H1 (cell line): ENCODE measurements around the gene NEDD4L. TPM values are rescaled to one million over a fixed set of nuclear protein-coding genes. Genes with fewer than 3 reads are reported as not detected.

Experiments used
- CTCF ChIA-PET: fragments of 300-600 bp; sonication (Branson Sonifier 250); formaldehyde crosslinking; loops from one replicate; lab custom pipeline; 2021; ENCODE audit not compliant: partially characterized antibody; lab: Charles Lee
- POLR2A ChIA-PET: fragments of 300-600 bp; sonication (Branson Sonifier 250); formaldehyde crosslinking; loops from one replicate; lab custom pipeline; 2021; ENCODE audit warnings: inconsistent platforms; ENCODE audit not compliant: partially characterized antibody; lab: Charles Lee
- DNase-seq, 2 experiments: peaks; one replicate each; pipeline versions ENCODE4 v3.0.0 to v3.0.0-alpha.2; 2010 to 2022; ENCODE audit warnings: low spot score in 2 of 2, low read depth in 1 of 2, mixed read lengths in 1 of 2
- FAIRE-seq: peaks from 2 replicates; lab custom pipeline; 2011; peaks lifted over from hg19 to GRCh38; lab: Jason Lieb, UNC
- H2AFZ ChIP-seq: 2 replicates; pipeline ENCODE4 v1.8.1; 2012; ENCODE audit warnings: low read length, inconsistent platforms
- H2AK5ac ChIP-seq: 2 replicates; pipeline ENCODE4 v1.6.1; 2013; ENCODE audit warnings: low read depth, low read length
- H2BK120ac ChIP-seq: replicated peaks from 2 replicates; pipeline ENCODE3; 2013; ENCODE audit warnings: low read depth, low read length, inconsistent platforms
- H2BK12ac ChIP-seq: 2 replicates; pipeline ENCODE4 v1.6.1; 2013; ENCODE audit warnings: low read depth, low read length
- H2BK15ac ChIP-seq: 2 replicates; pipeline ENCODE4 v1.6.1; 2013; ENCODE audit warnings: low read length
- H2BK20ac ChIP-seq: 2 replicates; pipeline ENCODE4 v1.6.1; 2013; ENCODE audit warnings: low read length
- H2BK5ac ChIP-seq: 2 replicates; pipeline ENCODE4 v1.6.1; 2013; ENCODE audit warnings: low read depth, low read length
- H3K14ac ChIP-seq: 2 replicates; pipeline ENCODE4 v1.6.1; 2013; ENCODE audit warnings: inconsistent platforms; ENCODE audit not compliant: insufficient read length
- H3K18ac ChIP-seq: 2 replicates; pipeline ENCODE4 v1.6.1; 2013; ENCODE audit warnings: low read length; ENCODE audit errors: extremely low read depth
- H3K23ac ChIP-seq: 2 replicates; pipeline ENCODE4 v1.6.1; 2013; ENCODE audit warnings: inconsistent platforms; ENCODE audit not compliant: insufficient read length
- H3K23me2 ChIP-seq: 2 replicates; pipeline ENCODE4 v1.6.1; 2013; ENCODE audit warnings: low read depth, low read length
- H3K27ac ChIP-seq: 2 replicates; pipeline ENCODE4 v1.6.1; 2011; ENCODE audit warnings: low read depth, low read length, inconsistent platforms
- H3K27me3 ChIP-seq, 4 experiments: replicated peaks in 1 of 4; 1 replicate in 1 of 4; 2 replicates in 3 of 4; pipeline versions ENCODE4 v1.6.1 to v1.8.1; 2011 to 2013; ENCODE audit warnings: low read length in 3 of 4, mild to moderate bottlenecking in 3 of 4, inconsistent platforms in 2 of 4, mixed read lengths in 2 of 4, moderate library complexity in 1 of 4; ENCODE audit not compliant: control insufficient read depth in 3 of 4, insufficient read depth in 3 of 4; ENCODE audit errors: extremely low read depth in 1 of 4
- H3K36me3 ChIP-seq, 4 experiments: 2 replicates each; pipeline versions ENCODE4 v1.6.1 to v1.8.1; 2011 to 2013; ENCODE audit warnings: mild to moderate bottlenecking in 4 of 4, low read length in 3 of 4, moderate library complexity in 2 of 4, control low read depth in 1 of 4, inconsistent platforms in 1 of 4; ENCODE audit not compliant: insufficient read depth in 4 of 4, control insufficient read depth in 2 of 4
- H3K4ac ChIP-seq: replicated peaks from 2 replicates; pipeline ENCODE3; 2013; ENCODE audit warnings: low read length, low read depth, mixed read lengths, inconsistent platforms; ENCODE audit not compliant: insufficient read length
- H3K4me1 ChIP-seq, 4 experiments: replicated peaks in 1 of 4; 1 replicate in 1 of 4; 2 replicates in 3 of 4; pipeline versions ENCODE4 v1.6.1 to v1.8.1; 2011 to 2013; ENCODE audit warnings: low read length in 3 of 4, inconsistent platforms in 2 of 4, mixed read lengths in 1 of 4; ENCODE audit not compliant: insufficient read depth in 4 of 4, control insufficient read depth in 3 of 4
- H3K4me2 ChIP-seq, 2 experiments: 2 replicates each; pipeline versions ENCODE4 v1.6.1 to v1.8.1; 2011 to 2013; ENCODE audit warnings: low read depth in 2 of 2, low read length in 2 of 2, control low read depth in 1 of 2, inconsistent platforms in 1 of 2, mild to moderate bottlenecking in 1 of 2; ENCODE audit not compliant: insufficient read depth in 1 of 2
- H3K4me3 ChIP-seq, 4 experiments: fragments of 200-600, 300-600 bp in 1 of 4; sonication (generic), shearing (Covaris generic), sonication (Bioruptor Twin) in 1 of 4; 2 replicates each; pipeline versions ENCODE4 v1.5.1 to v1.8.1; 2011 to 2016; ENCODE audit warnings: low read length in 4 of 4, low read depth in 3 of 4, control low read depth in 2 of 4, inconsistent platforms in 2 of 4, mild to moderate bottlenecking in 2 of 4, mixed read lengths in 1 of 4, moderate library complexity in 1 of 4; ENCODE audit not compliant: insufficient read depth in 2 of 4; ENCODE audit errors: extremely low read depth in 1 of 4
- H3K56ac ChIP-seq: replicated peaks from 2 replicates; pipeline ENCODE3; 2013; ENCODE audit warnings: low read depth, mild to moderate bottlenecking, mixed read lengths, low read length, inconsistent platforms; ENCODE audit not compliant: insufficient read length
- H3K79me1 ChIP-seq: 2 replicates; pipeline ENCODE4 v1.6.1; 2013; ENCODE audit warnings: low read depth, low read length, control low read depth
- H3K79me2 ChIP-seq, 2 experiments: 2 replicates each; pipeline versions ENCODE4 v1.6.1 to v1.8.1; 2012 to 2013; ENCODE audit warnings: low read length in 2 of 2, mild to moderate bottlenecking in 2 of 2, inconsistent platforms in 1 of 2; ENCODE audit not compliant: insufficient read depth in 2 of 2, control insufficient read depth in 1 of 2
- H3K9ac ChIP-seq, 4 experiments: replicated peaks in 1 of 4; 1 replicate in 1 of 4; 2 replicates in 3 of 4; pipeline versions ENCODE4 v1.6.1 to v1.8.1; 2011 to 2013; ENCODE audit warnings: low read depth in 3 of 4, low read length in 3 of 4, control low read depth in 2 of 4, mild to moderate bottlenecking in 2 of 4, moderate library complexity in 2 of 4, inconsistent platforms in 1 of 4; ENCODE audit errors: extremely low read depth in 1 of 4
- H3K9me3 ChIP-seq, 2 experiments: 2 replicates each; pipeline versions ENCODE4 v1.6.1 to v1.8.1; 2012 to 2013; ENCODE audit warnings: mild to moderate bottlenecking in 2 of 2, moderate library complexity in 2 of 2, control low read depth in 1 of 2, inconsistent platforms in 1 of 2, low read depth in 1 of 2, low read length in 1 of 2, mixed read lengths in 1 of 2; ENCODE audit not compliant: insufficient read depth in 2 of 2
- H4K20me1 ChIP-seq, 2 experiments: replicated peaks in 1 of 2; 2 replicates each; pipeline versions ENCODE3 to v1.8.1; 2011 to 2013; ENCODE audit warnings: inconsistent platforms in 2 of 2, low read length in 2 of 2, mild to moderate bottlenecking in 1 of 2; ENCODE audit not compliant: insufficient read depth in 2 of 2, control insufficient read depth in 1 of 2
- H4K5ac ChIP-seq: 2 replicates; pipeline ENCODE4 v1.6.1; 2013; ENCODE audit warnings: low read length, low read depth, mixed read lengths, inconsistent platforms; ENCODE audit not compliant: insufficient read length
- H4K8ac ChIP-seq: 2 replicates; pipeline ENCODE4 v1.8.0; 2013; ENCODE audit warnings: mild to moderate bottlenecking, moderate library complexity, low read length, inconsistent platforms; ENCODE audit not compliant: insufficient read depth; ENCODE audit errors: extremely low read depth
- H4K91ac ChIP-seq: replicated peaks from 2 replicates; pipeline ENCODE3; 2013; ENCODE audit warnings: low read length, mixed read lengths, inconsistent platforms; ENCODE audit not compliant: insufficient read length
- CBX5 ChIP-seq: fragments of 300-800, 300-1000 bp; sonication (generic); IDR thresholded peaks from 2 replicates; pipeline ENCODE4 v1.7.1; 2016; ENCODE audit warnings: antibody characterized with exemption, low read length, low read depth
- CEBPB ChIP-seq: IDR thresholded peaks from 2 replicates; pipeline ENCODE4 v1.6.1; 2012; ENCODE audit warnings: low read depth, low read length
- CHD2 ChIP-seq: IDR thresholded peaks from 2 replicates; pipeline ENCODE4 v1.6.1; 2012; ENCODE audit warnings: low read length, improper control_type of control experiment
- CREB1 ChIP-seq: IDR thresholded peaks from 2 replicates; pipeline ENCODE4 v1.6.1; 2012; ENCODE audit warnings: inconsistent platforms
- CTCF ChIP-seq, 3 experiments: IDR thresholded peaks; 1 replicate in 2 of 3; 2 replicates in 1 of 3; pipeline versions ENCODE4 v1.5.1 to v1.6.1; 2011; ENCODE audit warnings: low read length in 3 of 3, mild to moderate bottlenecking in 3 of 3, inconsistent platforms in 2 of 3, low read depth in 1 of 3, moderate library complexity in 1 of 3; ENCODE audit not compliant: insufficient read depth in 1 of 3; ENCODE audit errors: control extremely low read depth in 1 of 3
- HDAC2 ChIP-seq, 2 experiments: fragments of 300-600 bp in 1 of 2; sonication (generic) in 1 of 2; IDR thresholded peaks; 2 replicates each; pipeline ENCODE4 v1.6.1; 2011 to 2012; ENCODE audit warnings: low read depth in 2 of 2, low read length in 2 of 2, mild to moderate bottlenecking in 2 of 2, moderate library complexity in 2 of 2, borderline replicate concordance in 1 of 2, inconsistent platforms in 1 of 2
- JUN ChIP-seq: IDR thresholded peaks from 2 replicates; pipeline ENCODE4 v1.6.1; 2011; ENCODE audit warnings: low read depth, mild to moderate bottlenecking, improper control_type of control experiment, low read length
- PHF8 ChIP-seq: fragments of 200-600 bp; sonication (generic); conservative IDR thresholded peaks from 2 replicates; pipeline ENCODE4 v1.7.1; 2012; ENCODE audit warnings: low read depth, mild to moderate bottlenecking, inconsistent platforms, low read length, moderate library complexity
- SAP30 ChIP-seq: fragments of 300-600 bp; sonication (generic); IDR thresholded peaks from 2 replicates; pipeline ENCODE4 v1.7.1; 2012; ENCODE audit warnings: low read length, moderate library complexity, mild to moderate bottlenecking, inconsistent platforms; ENCODE audit not compliant: insufficient read depth, insufficient replicate concordance
- SRF ChIP-seq: IDR thresholded peaks from 2 replicates; pipeline ENCODE4 v1.6.1; 2011; ENCODE audit warnings: mild to moderate bottlenecking, low read depth, low read length, moderate library complexity
- TAF1 ChIP-seq: IDR thresholded peaks from 2 replicates; pipeline ENCODE4 v1.6.1; 2011; ENCODE audit warnings: mild to moderate bottlenecking, low read depth, low read length
- YY1 ChIP-seq: IDR thresholded peaks from 2 replicates; pipeline ENCODE4 v1.6.1; 2011; ENCODE audit warnings: low read depth, mild to moderate bottlenecking, low read length
- WGBS, 2 experiments: shearing (Covaris generic) in 1 of 2; methylation state at CpG; one replicate each; pipeline versions ENCODE4 v1.1.6 to v1.1.7; 2013 to 2015; ENCODE audit warnings: low lambda C conversion rate in 2 of 2, mixed read lengths in 2 of 2, inconsistent platforms in 1 of 2, low coverage in 1 of 2, missing lambda C conversion rate in 1 of 2; ENCODE audit not compliant: insufficient replicate concordance in 2 of 2, insufficient coverage in 1 of 2, insufficient read length in 1 of 2; ENCODE audit errors: extremely low coverage in 1 of 2, missing lambda C conversion rate in 1 of 2; 5-methylcytosine and 5-hydroxymethylcytosine counted together
- polyA plus RNA-seq, 7 experiments: library from polyadenylated mRNA; depleted of rRNA in 3 of 7; stranded (reverse) in 5 of 7; unstranded in 2 of 7; fragments of >200 nt in 5 of 7; fragments of 200-250 nt in 2 of 7; gene quantifications; 1 replicate in 5 of 7; 2 replicates in 1 of 7; 4 replicates in 1 of 7; pipeline versions ENCODE4 v1.2.1 to v1.2.3, GENCODE V29; 2011 to 2013; ENCODE audit warnings: missing spikeins in 2 of 7, mixed read lengths in 2 of 7
- total RNA-seq: library from RNA; stranded (reverse); fragmentation: NEBNext Ultra II Directional; extraction: Animal tissue kit (Norgen Biotek cat#: 25700); gene quantifications from 2 replicates; pipeline ENCODE4 v1.2.1, GENCODE V29; 2021

Gene NEDD4L
- total and polyA plus RNA-seq, 2 of the 8 experiments (the other 6 are each of a cell fraction or from before 2014, with no cell fraction given): 37.3 to 69.8 TPM

- Histone ChIP-seq H3K27me3 (no peaks in the 10 kb centered on the region; a peak in 1 of 7 replicates), H2BK15ac (no peak overlapping the region), H4K20me1 (peaks cover 0 to 5% of the 10 kb centered on the region in 2 experiments), H2AFZ (no peak overlapping the region), H3K4me3 (no peak overlapping the region), H3K79me2 (peaks cover 0 to 70% of the 10 kb centered on the region in 2 experiments; a peak in 2 of 4 replicates), H2BK20ac (no peak overlapping the region), H3K36me3 (no peaks in the 10 kb centered on the region), H3K27ac (no peak overlapping the region), H3K9ac (no peak overlapping the region), H3K4me2 (no peak overlapping the region), H4K5ac (no peak overlapping the region), H2BK12ac (no peak overlapping the region), H3K56ac (no peak overlapping the region), H2BK5ac (no peak overlapping the region), H3K23ac (no peak overlapping the region), H2BK120ac (no peak overlapping the region), H3K79me1 (peaks cover 5% of the 10 kb centered on the region), H4K91ac (no peak overlapping the region), H3K18ac (no peak overlapping the region), H2AK5ac (no peak overlapping the region), H4K8ac (no peak overlapping the region), H3K14ac (no peak overlapping the region), H3K4ac (no peak overlapping the region), H3K23me2 (no peaks in the 10 kb centered on the region), H3K4me1 (peaks cover 0 to 2% (median 0%) of the 10 kb centered on the region in 4 experiments; a peak in 4 of 7 replicates), H3K9me3 (no peaks in the 10 kb centered on the region)
- POLR2A ChIA-PET: interaction anchor here (1.1 kb wide), 1 partner anchor 10 kb away, joined by 3 read pairs; no protein-coding TSS in a partner anchor
- no peak for DNase-seq
- FAIRE-seq: no peak
- CTCF ChIA-PET: interaction anchor here (0.7 to 1.7 kb wide), 7 partner anchors 8 to 166 kb away, joined by 3 to 7 read pairs (median 4); no protein-coding TSS in a partner anchor
- WGBS, 2 experiments: 90% methylated on average over 9 of the region's 9 CpGs; no CpG with 5 or more reads in 1 of the 2 experiments
- no peak for TF ChIP-seq SRF
- TF ChIP-seq YY1: no peak
- TF ChIP-seq CEBPB: no peak
- no peak for TF ChIP-seq CREB1
- no peak for TF ChIP-seq JUN
- TF ChIP-seq TAF1: no peak
- TF ChIP-seq CTCF (IDR thresholded peaks at IDR 0.05; ENCODE audit: control extremely low read depth in 1 of 3, insufficient read depth in 1 of 3, low read depth in 1 of 3, low read length in 3 of 3): no peak
- TF ChIP-seq CBX5: no peak
- TF ChIP-seq SAP30: no peak
- TF ChIP-seq PHF8: no peak
- TF ChIP-seq CHD2: no peak
- TF ChIP-seq HDAC2 (IDR thresholded peaks at IDR 0.05; ENCODE audit: borderline replicate concordance in 1 of 2, low read depth in 2 of 2, low read length in 2 of 2): no peak
Observed at GRCh38 chr18:58077329-58077728, 33.3 kb downstream of the NEDD4L start.
